ENCODE measurements around the gene PTPRN2.

- no peak for TF ChIP-seq PAWR (CRISPR knock-in tag; IDR thresholded peaks at IDR 0.05; ENCODE audit: borderline replicate concordance)
- no peak for TF ChIP-seq RBAK (CRISPR knock-in tag; IDR thresholded peaks at IDR 0.05)
- TF ChIP-seq NFE2 (CRISPR knock-in tag; IDR thresholded peaks at IDR 0.05): no peak
- TF ChIP-seq ARNT (IDR thresholded peaks at IDR 0.05): no peak
- no peak for TF ChIP-seq ZNF205 (CRISPR knock-in tag; IDR thresholded peaks at IDR 0.05)
- TF ChIP-seq ZNF326 (CRISPR knock-in tag; IDR thresholded peaks at IDR 0.05; ENCODE audit: borderline replicate concordance): no peak
- TF ChIP-seq, protein P1, sequence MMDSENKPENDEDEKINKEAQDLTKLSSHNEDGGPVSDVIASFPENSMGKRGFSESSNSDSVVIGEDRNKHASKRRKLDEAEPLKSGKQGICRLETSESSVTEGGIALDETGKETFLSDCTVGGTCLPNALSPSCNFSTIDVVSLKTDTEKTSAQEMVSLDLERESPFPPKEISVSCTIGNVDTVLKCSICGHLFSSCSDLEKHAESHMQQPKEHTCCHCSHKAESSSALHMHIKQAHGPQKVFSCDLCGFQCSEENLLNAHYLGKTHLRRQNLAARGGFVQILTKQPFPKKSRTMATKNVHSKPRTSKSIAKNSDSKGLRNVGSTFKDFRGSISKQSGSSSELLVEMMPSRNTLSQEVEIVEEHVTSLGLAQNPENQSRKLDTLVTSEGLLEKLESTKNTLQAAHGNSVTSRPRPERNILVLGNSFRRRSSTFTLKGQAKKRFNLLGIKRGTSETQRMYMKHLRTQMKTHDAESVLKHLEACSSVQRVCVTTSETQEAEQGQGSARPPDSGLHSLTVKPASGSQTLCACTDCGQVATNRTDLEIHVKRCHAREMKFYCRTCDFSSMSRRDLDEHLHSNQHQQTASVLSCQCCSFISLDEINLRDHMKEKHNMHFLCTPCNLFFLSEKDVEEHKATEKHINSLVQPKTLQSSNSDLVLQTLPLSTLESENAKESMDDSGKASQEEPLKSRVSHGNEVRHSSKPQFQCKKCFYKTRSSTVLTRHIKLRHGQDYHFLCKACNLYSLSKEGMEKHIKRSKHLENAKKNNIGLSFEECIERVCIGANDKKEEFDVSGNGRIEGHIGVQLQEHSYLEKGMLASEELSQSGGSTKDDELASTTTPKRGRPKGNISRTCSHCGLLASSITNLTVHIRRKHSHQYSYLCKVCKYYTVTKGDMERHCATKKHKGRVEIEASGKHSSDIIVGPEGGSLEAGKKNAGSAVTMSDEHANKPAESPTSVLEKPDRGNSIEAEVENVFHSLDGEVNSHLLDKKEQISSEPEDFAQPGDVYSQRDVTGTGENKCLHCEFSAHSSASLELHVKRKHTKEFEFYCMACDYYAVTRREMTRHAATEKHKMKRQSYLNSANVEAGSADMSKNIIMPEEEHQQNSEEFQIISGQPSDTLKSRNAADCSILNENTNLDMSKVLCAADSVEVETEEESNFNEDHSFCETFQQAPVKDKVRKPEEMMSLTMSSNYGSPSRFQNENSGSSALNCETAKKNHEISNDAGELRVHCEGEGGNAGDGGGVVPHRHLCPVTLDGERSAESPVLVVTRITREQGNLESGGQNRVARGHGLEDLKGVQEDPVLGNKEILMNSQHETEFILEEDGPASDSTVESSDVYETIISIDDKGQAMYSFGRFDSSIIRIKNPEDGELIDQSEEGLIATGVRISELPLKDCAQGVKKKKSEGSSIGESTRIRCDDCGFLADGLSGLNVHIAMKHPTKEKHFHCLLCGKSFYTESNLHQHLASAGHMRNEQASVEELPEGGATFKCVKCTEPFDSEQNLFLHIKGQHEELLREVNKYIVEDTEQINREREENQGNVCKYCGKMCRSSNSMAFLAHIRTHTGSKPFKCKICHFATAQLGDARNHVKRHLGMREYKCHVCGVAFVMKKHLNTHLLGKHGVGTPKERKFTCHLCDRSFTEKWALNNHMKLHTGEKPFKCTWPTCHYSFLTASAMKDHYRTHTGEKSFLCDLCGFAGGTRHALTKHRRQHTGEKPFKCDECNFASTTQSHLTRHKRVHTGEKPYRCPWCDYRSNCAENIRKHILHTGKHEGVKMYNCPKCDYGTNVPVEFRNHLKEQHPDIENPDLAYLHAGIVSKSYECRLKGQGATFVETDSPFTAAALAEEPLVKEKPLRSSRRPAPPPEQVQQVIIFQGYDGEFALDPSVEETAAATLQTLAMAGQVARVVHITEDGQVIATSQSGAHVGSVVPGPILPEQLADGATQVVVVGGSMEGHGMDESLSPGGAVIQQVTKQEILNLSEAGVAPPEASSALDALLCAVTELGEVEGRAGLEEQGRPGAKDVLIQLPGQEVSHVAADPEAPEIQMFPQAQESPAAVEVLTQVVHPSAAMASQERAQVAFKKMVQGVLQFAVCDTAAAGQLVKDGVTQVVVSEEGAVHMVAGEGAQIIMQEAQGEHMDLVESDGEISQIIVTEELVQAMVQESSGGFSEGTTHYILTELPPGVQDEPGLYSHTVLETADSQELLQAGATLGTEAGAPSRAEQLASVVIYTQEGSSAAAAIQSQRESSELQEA (CRISPR knock-in tag; IDR thresholded peaks at IDR 0.05; ENCODE audit: not compliant biosample characterization): no peak
- no peak for TF ChIP-seq FOXK2 (IDR thresholded peaks at IDR 0.05)
- no peak for TF ChIP-seq TCF12 (IDR thresholded peaks at IDR 0.05)
- TF ChIP-seq TCF12 (CRISPR knock-in tag; IDR thresholded peaks at IDR 0.05): no peak
- TF ChIP-seq CTCF (CRISPR knock-in tag; IDR thresholded peaks at IDR 0.05): no peak
- TF ChIP-seq GPN1 (CRISPR knock-in tag; IDR thresholded peaks at IDR 0.05; ENCODE audit: borderline replicate concordance): no peak
Measured at GRCh38 chr7:158083526-158084310, 503.9 kb downstream of the PTPRN2 start.
